ENCODE results near the gene ATOX1.
"Not testable (repeated sequence)": the region's sequence is repeated elsewhere in the genome, so short reads cannot be mapped to it uniquely, and the experiment has no call there.

Gene ATOX1

GRCh38 chr5:151758430-151759241 is at the start of gene ATOX1:
Gene ATOX1, minus strand, starts transcription at chr5:151758631. Its CDS starts 80 bp downstream, at chr5:151758551.
- peak; percentile 46 for DNase-seq

DNA sequence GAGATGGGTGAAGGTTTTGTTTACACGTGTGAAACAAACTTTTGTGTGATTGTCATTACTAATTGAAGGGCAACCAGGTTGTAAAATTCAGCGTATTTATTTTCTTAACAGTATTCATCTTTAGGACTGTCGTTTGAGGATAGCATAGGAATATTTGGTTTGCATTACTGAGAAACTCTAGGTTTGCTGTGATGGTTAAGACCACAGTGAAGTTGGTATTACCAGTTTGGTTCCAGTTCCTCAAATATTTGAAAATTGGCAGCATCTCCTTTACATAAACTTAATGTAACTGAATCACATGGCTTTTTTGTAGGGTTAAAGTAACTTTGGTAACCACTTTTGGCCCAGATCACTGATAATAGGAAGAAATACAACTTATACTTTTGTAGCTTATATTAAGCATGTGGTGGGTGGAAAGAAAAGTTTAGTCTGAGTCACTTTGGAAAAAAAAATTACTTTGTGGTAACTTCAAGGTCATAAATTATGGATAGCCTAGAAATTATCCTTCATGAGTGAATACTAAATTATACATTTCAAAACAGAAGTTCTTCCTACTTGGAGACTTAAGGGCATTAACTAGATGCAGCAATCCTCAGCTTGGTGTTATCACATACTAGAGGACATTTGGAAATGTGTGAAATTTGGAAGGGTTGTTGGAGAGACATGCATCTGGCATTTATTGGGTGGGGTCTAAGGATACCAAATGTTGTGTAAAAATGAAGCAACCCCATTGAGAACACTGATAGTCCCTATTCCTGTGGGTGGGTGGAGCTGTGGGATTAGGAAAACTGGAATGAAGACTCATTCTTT is 47.2 kb upstream of the ATOX1 start:
- no peak for DNase-seq

DNA sequence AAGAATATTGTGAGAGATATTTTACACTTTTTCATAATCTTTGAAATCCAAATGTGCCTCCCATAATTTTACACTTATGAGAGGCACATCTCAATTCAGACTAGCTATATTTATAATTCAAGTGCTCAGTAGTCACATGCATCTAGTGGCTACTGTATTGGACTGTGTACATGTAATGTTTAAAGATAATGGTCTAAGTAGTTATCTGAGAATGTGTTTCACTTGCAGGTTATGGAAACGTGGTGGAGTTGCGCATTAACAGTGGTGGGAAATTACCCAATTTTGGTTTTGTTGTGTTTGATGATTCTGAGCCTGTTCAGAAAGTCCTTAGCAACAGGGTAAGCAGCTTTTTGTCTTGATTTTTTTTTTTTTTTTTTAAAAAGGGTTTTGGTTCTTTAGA is 42.1 kb upstream of the ATOX1 start:
- no peak for DNase-seq

DNA sequence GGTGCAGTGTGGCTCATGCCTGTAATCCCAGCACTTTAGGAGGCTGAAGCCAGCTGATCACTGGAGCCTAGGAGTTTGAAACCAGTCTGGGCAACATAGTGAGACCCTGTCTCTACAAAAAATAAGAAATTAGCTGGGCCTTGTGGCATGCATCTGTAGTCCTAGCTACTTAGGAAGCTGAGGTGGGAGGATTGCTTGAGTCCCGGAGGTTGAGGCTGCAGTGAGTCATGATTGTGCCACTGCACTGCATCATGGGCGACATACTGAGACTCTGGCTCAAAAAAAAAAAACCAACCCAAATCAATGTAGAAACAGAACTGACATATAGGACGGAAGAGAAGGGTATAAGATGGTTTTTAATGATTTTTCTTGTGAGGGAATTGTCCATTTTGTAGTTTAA is 41.0 kb upstream of the ATOX1 start:
- DNase-seq, result no peak

GRCh38 chr5:151798674-151799073 is 40.2 kb upstream of the ATOX1 start:
- no peak for DNase-seq

DNA sequence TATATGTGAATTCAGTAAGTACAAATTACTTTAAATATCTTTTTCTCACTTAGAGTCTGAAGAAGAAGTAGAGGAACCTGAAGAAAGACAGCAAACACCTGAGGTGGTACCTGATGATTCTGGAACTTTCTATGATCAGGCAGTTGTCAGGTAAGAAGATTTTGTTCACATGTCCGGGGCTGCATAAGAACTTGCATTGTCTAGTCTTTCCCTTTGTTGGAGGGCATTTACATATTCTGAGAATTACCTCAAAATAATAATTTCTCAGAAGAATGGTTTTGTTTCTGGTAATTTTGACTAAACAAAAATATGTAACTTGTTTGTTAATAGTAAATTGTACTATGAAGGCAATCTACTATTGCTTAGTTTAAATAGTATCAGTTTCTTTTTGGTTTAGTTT is 37.0 kb upstream of the ATOX1 start:
- DNase-seq, result no peak

DNA sequence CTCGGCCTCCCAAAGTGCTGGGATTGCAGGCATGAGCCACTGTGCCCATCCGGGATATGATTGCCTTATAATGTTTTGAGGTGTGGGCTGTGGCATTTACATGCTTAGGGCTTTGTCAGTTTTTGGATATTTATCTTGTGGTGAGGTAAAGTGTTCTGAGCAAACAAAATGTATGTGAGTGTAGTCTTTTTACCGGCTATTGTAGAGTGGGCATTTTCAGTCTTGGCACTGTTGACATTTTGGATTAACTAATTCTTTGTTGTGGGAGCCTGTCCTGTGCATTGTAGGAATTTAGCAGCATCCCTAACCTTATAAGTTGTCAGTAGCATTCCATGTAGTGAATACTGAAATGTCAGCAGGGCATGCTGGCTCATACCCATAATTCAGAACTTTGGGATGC is 34.9 kb upstream of the ATOX1 start:
- DNase-seq, result no peak

DNA sequence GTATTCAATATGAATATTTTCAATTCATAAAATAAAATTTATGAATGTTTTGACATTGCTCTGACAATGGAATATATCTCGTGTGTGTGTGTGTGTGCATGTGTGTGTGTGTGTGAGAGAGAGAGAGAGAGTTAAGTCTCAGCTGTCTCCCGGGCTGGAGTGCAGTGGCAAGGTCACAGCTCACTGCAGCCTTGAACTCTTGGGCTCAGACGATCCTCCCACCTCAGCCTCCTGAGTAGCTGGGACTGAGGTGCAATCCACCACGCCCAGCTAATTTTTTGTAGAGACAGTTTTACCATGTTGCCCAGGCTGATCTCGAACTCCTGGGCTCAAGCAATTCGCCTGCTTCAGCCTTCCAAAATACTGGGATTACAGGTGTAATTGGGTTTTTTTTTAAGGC is 29.4 kb upstream of the ATOX1 start:
- DNase-seq, result no peak

DNA sequence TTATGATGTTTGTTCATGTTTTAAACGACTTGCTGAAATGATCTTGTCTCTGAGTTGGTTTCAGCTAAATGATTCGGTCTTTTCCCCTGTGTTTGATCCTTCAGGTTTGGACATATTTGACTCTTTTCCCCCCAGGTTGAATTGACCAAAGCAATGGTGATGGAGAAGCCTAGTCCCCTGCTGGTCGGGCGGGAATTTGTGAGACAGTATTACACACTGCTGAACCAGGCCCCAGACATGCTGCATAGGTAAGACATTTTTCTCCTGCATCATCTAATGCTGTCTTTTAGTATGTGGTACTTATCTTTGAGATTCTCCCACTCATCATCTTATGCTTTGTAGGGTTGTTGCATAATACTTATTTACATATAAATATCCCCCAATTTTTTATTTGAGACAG is 28.0 kb upstream of the ATOX1 start:
- DNase-seq, result no peak

GRCh38 chr5:151784141-151784540 is 25.7 kb upstream of the ATOX1 start:
- DNase-seq, result no peak

DNA sequence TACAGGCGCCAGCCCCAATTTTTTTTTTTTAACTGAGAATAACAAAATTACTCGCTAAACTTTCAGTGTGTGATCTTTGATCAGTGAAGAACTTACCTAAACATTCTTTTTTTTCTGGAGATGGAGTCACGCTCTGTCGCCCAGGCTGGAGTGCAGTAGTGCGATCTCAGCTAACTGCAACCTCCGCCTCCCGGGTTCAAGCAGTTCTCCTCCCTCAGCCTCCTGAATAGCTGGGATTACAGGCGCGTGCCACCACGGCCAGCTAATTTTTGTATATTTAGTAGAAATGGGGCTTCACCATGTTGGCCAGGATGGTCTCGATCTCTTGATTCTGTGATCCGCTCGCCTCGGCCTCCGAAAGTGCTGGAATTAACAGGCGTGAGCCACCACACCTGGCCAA is 25.2 kb upstream of the ATOX1 start:
- not testable (repeated sequence) for DNase-seq

DNA sequence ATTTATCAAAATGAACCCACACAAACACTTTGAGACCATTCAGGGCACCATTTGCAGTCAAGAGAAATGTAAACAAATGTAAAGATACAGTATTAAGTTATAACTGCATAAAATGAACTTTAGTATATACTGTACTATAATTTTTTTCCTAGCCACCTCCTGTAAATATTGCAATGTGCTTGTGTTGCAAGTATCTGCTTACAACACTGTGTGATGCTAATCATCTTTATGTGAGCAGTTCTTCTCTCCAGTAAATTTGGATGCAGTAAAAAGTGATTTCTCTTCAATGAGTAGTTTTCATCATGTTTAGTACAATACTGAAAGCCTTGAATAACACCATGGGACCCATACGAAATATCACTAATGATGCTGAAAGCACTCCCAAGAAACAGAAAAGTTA is 22.8 kb upstream of the ATOX1 start:
- DNase-seq, result no peak

DNA sequence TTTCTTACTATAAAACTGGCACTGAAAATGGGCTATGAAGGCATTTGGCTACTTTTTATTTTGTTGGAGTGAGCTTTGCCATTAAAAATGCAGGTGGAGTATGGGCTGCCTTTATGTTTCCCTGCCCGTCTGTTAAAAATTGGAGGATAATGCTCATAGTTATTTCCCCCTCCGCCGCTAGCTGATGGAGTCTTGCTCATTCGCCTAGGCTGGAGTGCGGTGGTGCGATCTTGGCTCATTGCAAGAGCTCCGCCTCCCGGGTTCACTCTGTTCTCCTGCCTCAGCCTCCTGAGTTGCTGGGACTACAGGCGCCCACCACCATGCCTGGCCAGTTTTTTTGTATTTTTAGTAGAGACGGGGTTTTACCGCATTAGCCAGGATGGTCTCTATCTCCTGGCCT is 21.9 kb upstream of the ATOX1 start:
- no peak for DNase-seq

- peak; percentile 17 for DNase-seq
Measured at GRCh38 chr5:151779531-151780125, 21.2 kb upstream of the ATOX1 start.

DNA sequence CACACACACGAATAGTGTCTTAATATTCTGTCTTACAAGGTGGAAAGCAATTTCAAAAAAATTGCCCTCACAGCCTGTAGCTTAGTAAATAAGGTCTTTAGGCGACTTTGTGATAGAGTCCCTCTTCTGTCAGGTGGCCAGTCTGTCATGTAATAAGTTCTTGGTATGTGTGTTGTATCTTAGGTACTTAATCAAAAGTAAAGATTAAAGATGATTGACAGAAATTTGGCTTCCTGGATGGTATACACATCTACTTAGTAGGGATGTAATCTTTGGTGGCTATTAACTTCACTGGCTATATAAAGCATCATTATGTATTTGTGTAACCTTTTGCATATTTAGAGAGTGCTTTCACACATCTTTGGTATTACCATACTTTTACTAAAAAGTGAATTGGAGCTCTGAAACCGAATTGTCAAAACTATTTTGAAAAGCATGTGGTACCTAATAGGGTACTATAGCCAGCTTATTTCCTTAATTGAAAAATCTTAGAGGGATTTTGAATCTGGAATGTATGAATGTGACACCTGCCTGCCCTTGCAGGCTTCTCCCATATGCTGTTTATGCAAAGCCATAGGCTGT is 16.7 kb upstream of the ATOX1 start:
- DNase-seq, result no peak

DNA sequence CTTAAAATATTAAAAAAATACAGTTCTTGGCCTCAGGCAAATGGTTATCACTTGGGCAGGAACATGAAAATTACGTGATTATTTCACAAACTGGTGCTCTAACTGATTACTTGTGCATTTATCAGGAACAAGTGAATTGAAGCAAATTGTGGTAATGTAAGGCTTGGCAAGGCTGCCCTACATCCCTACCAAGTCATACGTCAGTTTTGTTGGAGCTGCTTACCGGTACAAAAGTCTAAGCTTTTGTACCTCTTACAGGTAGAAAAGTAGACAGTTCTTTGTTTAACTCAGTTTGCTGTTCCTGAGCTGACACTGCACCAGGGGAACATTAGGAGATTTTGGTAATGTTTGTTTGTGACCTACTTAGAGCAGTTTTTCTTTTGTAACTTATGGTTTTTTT is 15.5 kb upstream of the ATOX1 start:
- DNase-seq, result no peak

- no peak for DNase-seq
Measured at GRCh38 chr5:151772846-151773561, 14.6 kb upstream of the ATOX1 start.

DNA sequence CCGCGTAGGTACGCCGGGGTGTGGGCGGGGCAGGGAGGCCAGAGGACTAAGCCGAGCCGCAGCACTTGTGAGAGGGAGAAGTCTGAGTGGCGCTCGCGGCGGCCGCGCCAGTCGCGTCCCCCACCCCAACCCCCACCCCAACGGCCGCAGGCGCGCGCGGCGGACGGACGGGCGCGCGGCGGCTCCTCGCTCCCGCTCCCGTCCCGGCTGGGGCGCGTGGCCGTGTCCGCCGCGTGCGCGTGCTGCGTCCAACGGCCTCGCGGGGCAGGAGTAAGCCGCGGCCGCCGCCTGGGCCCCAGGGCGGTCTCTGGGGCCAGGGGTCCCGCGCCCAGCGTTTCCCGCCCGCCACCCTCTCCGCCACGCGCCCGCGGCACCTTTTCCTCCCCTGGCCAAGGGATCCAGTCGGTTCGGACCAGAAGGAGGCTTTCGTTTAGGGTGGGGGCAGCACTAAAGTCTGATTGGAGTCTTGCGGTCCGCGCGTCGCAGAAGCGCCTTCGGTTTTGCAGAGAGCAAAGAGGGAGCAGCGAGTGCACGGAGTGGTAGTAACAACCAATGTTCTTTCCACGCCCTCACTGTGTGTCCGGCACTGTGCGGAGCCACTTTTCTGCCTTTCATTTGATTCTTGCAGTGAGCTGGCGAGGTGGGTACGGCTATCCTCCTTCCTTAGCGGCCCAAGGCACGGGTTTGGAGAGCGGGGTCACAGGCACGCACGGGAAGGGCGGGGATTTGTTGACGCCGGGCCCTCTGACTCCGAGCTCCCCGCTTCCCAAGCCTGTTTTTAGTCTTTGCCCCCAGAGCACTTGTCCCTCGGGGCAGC is 13.8 kb upstream of the ATOX1 start:
- no peak for DNase-seq

DNA sequence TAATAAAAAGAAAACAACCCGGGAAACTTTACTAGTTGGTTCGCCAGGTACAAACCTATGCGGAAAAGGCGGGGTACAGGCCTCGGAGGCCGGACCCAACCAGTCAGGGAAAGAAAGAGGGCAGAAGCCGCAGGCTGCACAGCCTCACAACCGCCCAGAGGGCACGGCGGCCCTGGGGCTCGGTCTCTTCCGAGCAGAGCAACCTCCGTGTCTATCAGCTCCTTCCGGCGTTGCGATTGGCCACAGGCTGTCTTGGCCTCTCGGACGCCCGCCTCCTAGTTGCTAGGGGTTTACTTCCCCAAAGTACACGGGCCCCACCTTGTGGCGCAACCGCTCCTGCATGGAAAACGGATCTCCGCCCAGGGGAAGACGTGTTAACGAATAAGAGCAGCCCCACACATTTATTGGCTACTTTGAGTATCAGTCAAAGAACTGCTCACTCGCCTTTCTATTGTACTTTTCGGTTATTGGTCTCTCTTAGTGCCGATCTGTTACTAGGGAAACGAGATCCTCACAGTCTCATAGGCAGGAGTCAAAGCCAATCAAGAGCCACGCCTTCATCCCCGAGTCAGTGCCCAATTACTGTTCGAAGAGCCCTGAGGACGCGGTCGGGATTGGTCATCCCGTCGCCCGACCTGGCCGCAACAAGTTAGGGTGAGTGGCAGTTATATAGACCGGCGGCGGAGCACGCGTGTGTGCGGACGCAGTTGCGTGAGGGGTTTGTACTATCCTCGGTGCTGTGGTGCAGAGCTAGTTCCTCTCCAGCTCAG is 13.0 kb upstream of the ATOX1 start, which contains the start of gene G3BP1:
TSS of gene G3BP1 (plus strand) at position 696 of the 770 bp plus-strand sequence. CDS start 14,667 bp downstream, outside the sequence.
- DNase-seq, result peak; percentile 100

- peak; percentile 46 for DNase-seq
Measured at GRCh38 chr5:151770383-151771258, 12.2 kb upstream of the ATOX1 start.

Measured in NCI-H446 treated with DMSO at 0.1 percent for 48 hours (cell line).